ENCODE data around the gene FMN1. TPM values are rescaled to one million over a fixed set of nuclear protein-coding genes. Genes with fewer than 3 reads are reported as not detected.

FMN1 gene
- total and polyA plus RNA-seq, 2 experiments from 2014 or later: 0.93 to 2.2 TPM

DNA sequence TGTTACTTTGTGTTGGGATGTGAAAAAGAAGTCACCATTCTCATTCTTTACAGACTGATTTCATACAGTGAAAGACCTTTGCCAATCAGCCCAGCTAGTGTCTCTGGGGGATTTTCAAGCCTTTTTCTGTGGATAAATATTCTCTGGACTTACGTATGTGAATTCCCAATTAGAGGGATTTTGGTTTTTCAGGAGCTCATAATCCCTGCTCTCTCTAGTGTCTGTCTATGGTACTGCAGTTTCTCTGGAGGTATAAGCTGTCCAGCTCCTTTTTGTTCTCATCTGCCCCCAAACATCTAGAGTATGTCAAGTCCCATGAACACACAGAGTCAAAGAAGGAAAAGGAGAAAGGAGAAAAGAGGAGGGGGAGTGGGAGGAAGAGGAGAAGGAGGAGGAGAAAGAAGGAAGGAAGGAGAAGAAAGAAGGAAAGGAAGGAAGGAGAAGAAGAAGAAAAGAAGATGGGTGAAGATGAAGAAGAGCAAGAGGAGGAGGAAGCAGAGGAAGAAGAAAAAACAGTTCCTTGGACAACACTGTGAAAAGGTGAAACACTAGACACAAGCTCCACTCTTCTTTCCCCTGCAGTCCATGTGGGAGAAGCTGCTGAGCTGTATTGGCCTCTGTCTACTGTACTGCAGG, 258.1 kb downstream of the FMN1 start:
- Histone ChIP-seq H3K9me2 (ENCODE audit: insufficient read depth) (peaks cover 6% of the 10 kb centered on the region; the same call in 1 of the 2 replicates), H3K36me3 (ENCODE audit: low read depth) (no peaks in the 10 kb centered on the region), H3K79me2 (ENCODE audit: insufficient read depth) (no peaks in the 10 kb centered on the region), H3K4me1 (ENCODE audit: insufficient read depth) (0 out of 2 replicates have a peak, but pooled peaks cover 7% of the 10 kb centered on the region), H2AFZ (peak overlapping the region; percentile 42), H3K27me3 (replicated peaks; ENCODE audit: insufficient read depth) (no peaks in the 10 kb centered on the region), H3K4me2 (ENCODE audit: unreplicated experiment) (peak overlapping the region; percentile 8), H3K9ac (no peak overlapping the region), H3K9me3 (ENCODE audit: low read depth) (no peaks in the 10 kb centered on the region), H3F3A (ENCODE audit: insufficient read depth) (no peaks in the 10 kb centered on the region), H3K4me3 (no peak overlapping the region), H4K20me1 (ENCODE audit: insufficient read depth) (no peaks in the 10 kb centered on the region), H3K27ac (no peak overlapping the region)
- 52 to 53% methylated on average over 1 of the region's 1 CpG for WGBS, 2 experiments (ENCODE audit: low coverage in 1 of 2, low lambda C conversion rate in 2 of 2, missing lambda C conversion rate in 2 of 2)
- in situ Hi-C loops (cut with MboI): no loop called here
- TF ChIP-seq EZH2phosphoT487 (IDR thresholded peaks at IDR 0.05; ENCODE audit: insufficient read depth, low read depth) (no peak), EZH2 (IDR thresholded peaks at IDR 0.05; ENCODE audit: insufficient read depth, poor library complexity, severe bottlenecking) (no peak)
- DNase-seq: peak; percentile 64

DNA sequence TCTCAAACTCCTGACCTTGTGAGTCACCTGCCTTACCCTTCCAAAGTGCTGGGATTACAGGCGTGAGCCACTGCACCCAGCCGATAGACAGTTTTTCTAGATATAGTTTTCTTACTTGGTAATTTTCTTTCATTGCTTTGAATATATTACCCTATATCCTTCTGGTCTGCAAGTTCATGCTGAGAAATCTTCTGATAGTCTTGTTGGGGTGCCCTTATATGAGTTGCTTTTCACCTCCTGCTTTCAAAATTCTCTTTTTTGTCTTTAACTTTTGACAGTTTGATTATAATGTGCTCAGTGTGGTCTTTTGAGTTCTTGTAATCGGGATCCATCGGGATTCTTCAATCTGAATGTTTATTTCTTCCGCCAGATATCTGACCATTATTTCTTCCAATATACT, 259.4 kb downstream of the FMN1 start:
- no peaks in the 10 kb centered on the region for H3K27me3 ChIP-seq (replicated peaks; ENCODE audit: insufficient read depth)
- H3K9me2 ChIP-seq (ENCODE audit: insufficient read depth): peaks cover 6% of the 10 kb centered on the region; the same call in 1 of the 2 replicates
- 97 to 99% methylated on average over 5 of the region's 5 CpGs for WGBS, 2 experiments (ENCODE audit: low coverage in 1 of 2, low lambda C conversion rate in 2 of 2, missing lambda C conversion rate in 2 of 2)
- DNase-seq: no peak
- H3K9ac ChIP-seq: no peak overlapping the region
- H3K4me1 ChIP-seq (ENCODE audit: insufficient read depth): 0 out of 2 replicates have a peak, but pooled peaks cover 7% of the 10 kb centered on the region
- in situ Hi-C loops (cut with MboI): no loop called here
- no peaks in the 10 kb centered on the region for H3F3A ChIP-seq (ENCODE audit: insufficient read depth)
- no peaks in the 10 kb centered on the region for H3K79me2 ChIP-seq (ENCODE audit: insufficient read depth)
- H2AFZ ChIP-seq: no peak overlapping the region
- H3K36me3 ChIP-seq (ENCODE audit: low read depth): no peaks in the 10 kb centered on the region
- H3K27ac ChIP-seq: no peak overlapping the region
- no peak overlapping the region for H3K4me3 ChIP-seq
- TF ChIP-seq EZH2 (IDR thresholded peaks at IDR 0.05; ENCODE audit: insufficient read depth, poor library complexity, severe bottlenecking): no peak
- no peak for TF ChIP-seq EZH2phosphoT487 (IDR thresholded peaks at IDR 0.05; ENCODE audit: insufficient read depth, low read depth)
- H4K20me1 ChIP-seq (ENCODE audit: insufficient read depth): no peaks in the 10 kb centered on the region
- H3K9me3 ChIP-seq (ENCODE audit: low read depth): no peaks in the 10 kb centered on the region
- no peak overlapping the region for H3K4me2 ChIP-seq (ENCODE audit: unreplicated experiment)

GRCh38 chr15:32933236-32933635, 261.3 kb downstream of the FMN1 start:
- no peak overlapping the region for H3K4me3 ChIP-seq
- no peaks in the 10 kb centered on the region for H3K79me2 ChIP-seq (ENCODE audit: insufficient read depth)
- TF ChIP-seq EZH2phosphoT487 (IDR thresholded peaks at IDR 0.05; ENCODE audit: insufficient read depth, low read depth) (no peak), EZH2 (IDR thresholded peaks at IDR 0.05; ENCODE audit: insufficient read depth, poor library complexity, severe bottlenecking) (no peak)
- H3F3A ChIP-seq (ENCODE audit: insufficient read depth): no peaks in the 10 kb centered on the region
- WGBS, 2 experiments (ENCODE audit: low coverage in 1 of 2, low lambda C conversion rate in 2 of 2, missing lambda C conversion rate in 2 of 2): 36 to 62% methylated on average over 1 of the region's 1 CpG
- no peak overlapping the region for H3K27ac ChIP-seq
- H3K36me3 ChIP-seq (ENCODE audit: low read depth): no peaks in the 10 kb centered on the region
- no peaks in the 10 kb centered on the region for H4K20me1 ChIP-seq (ENCODE audit: insufficient read depth)
- in situ Hi-C loops (cut with MboI): no loop called here
- H3K4me2 ChIP-seq (ENCODE audit: unreplicated experiment): no peak overlapping the region
- DNase-seq: no peak
- peaks cover 6% of the 10 kb centered on the region; the same call in 1 of the 2 replicates for H3K9me2 ChIP-seq (ENCODE audit: insufficient read depth)
- H3K4me1 ChIP-seq (ENCODE audit: insufficient read depth): 0 out of 2 replicates have a peak, but pooled peaks cover 7% of the 10 kb centered on the region
- H3K9ac ChIP-seq: no peak overlapping the region
- no peaks in the 10 kb centered on the region for H3K9me3 ChIP-seq (ENCODE audit: low read depth)
- no peak overlapping the region for H2AFZ ChIP-seq
- H3K27me3 ChIP-seq (replicated peaks; ENCODE audit: insufficient read depth): no peaks in the 10 kb centered on the region

GRCh38 chr15:32928876-32929275, 265.6 kb downstream of the FMN1 start:
- whole genome bisulfite sequencing, 2 experiments (ENCODE audit: low coverage in 1 of 2, low lambda C conversion rate in 2 of 2, missing lambda C conversion rate in 2 of 2): 43 to 47% methylated on average over 3 of the region's 3 CpGs
- no peaks in the 10 kb centered on the region for H4K20me1 ChIP-seq (ENCODE audit: insufficient read depth)
- peaks cover 6% of the 10 kb centered on the region; the same call in 1 of the 2 replicates for H3K9me2 ChIP-seq (ENCODE audit: insufficient read depth)
- no peaks in the 10 kb centered on the region for H3K27me3 ChIP-seq (replicated peaks; ENCODE audit: insufficient read depth)
- no peak overlapping the region for H3K9ac ChIP-seq
- no peaks in the 10 kb centered on the region for H3K36me3 ChIP-seq (ENCODE audit: low read depth)
- TF ChIP-seq EZH2phosphoT487 (IDR thresholded peaks at IDR 0.05; ENCODE audit: insufficient read depth, low read depth) (no peak), EZH2 (IDR thresholded peaks at IDR 0.05; ENCODE audit: insufficient read depth, poor library complexity, severe bottlenecking) (no peak)
- in situ Hi-C loops (cut with MboI): no loop called here
- no peaks in the 10 kb centered on the region for H3K9me3 ChIP-seq (ENCODE audit: low read depth)
- no peak overlapping the region for H3K4me2 ChIP-seq (ENCODE audit: unreplicated experiment)
- H3K4me1 ChIP-seq (ENCODE audit: insufficient read depth): no peaks in the 10 kb centered on the region
- H3K4me3 ChIP-seq: no peak overlapping the region
- no peaks in the 10 kb centered on the region for H3K79me2 ChIP-seq (ENCODE audit: insufficient read depth)
- no peak for DNase-seq
- no peaks in the 10 kb centered on the region for H3F3A ChIP-seq (ENCODE audit: insufficient read depth)
- H3K27ac ChIP-seq: no peak overlapping the region
- H2AFZ ChIP-seq: no peak overlapping the region
